Body of pancreas (tissue), 4 donors: ENCODE results near the gene RBM33.

Experiments
- CTCF ChIP-seq, 7 experiments: fragments of 450-650 bp in 4 of 7; fragments of 200-600 bp in 3 of 7; sonication (generic) in 3 of 7; IDR thresholded peaks; one replicate each; pipeline ENCODE4 v1.5.1; 2016 to 2019; ENCODE audit warnings: antibody characterized with exemption in 7 of 7
- POLR2A ChIP-seq, 3 donors: fragments of 450-650 bp; IDR thresholded peaks; one replicate each; pipeline ENCODE4 v1.6.1; 2016; ENCODE audit warnings: antibody characterized with exemption in 3 of 3, mild to moderate bottlenecking in 2 of 3

GRCh38 chr7:155665079-155665956, 20.9 kb downstream of the RBM33 start:
- TF ChIP-seq CTCF (IDR thresholded peaks at IDR 0.05), result no peak
- TF ChIP-seq POLR2A (IDR thresholded peaks at IDR 0.05), result no peak
